Progenitor cell of endocrine pancreas (in vitro differentiated cells): ENCODE results near the gene FARS2. TPM values are rescaled to one million over a fixed set of nuclear protein-coding genes. Genes with fewer than 3 reads are reported as not detected.
A peak's percentile ranks its signal among the peaks of the same experiment; 100 is the strongest.

Source experiments
- DNase-seq: peaks from one replicate; pipeline ENCODE4 v3.0.0; 2021; ENCODE audit warnings: low spot score; ENCODE audit not compliant: unreplicated experiment
- H3K27ac Mint-ChIP-seq: 2 replicates; pipeline ENCODE4 v1.8.0; 2021; ENCODE audit warnings: mild to moderate bottlenecking, moderate library complexity, mixed read lengths
- H3K27me3 Mint-ChIP-seq: 2 replicates; pipeline ENCODE4 v1.8.0; 2021; ENCODE audit warnings: mixed read lengths
- H3K36me3 Mint-ChIP-seq: 2 replicates; pipeline ENCODE4 v1.8.0; 2022; ENCODE audit warnings: mixed read lengths; ENCODE audit not compliant: insufficient read depth
- H3K4me1 Mint-ChIP-seq: 2 replicates; pipeline ENCODE4 v1.8.0; 2021; ENCODE audit warnings: low read depth, mixed read lengths
- H3K4me3 Mint-ChIP-seq: 2 replicates; pipeline ENCODE4 v1.8.0; 2021; ENCODE audit warnings: low read depth, mild to moderate bottlenecking, moderate library complexity, mixed read lengths
- H3K9me3 Mint-ChIP-seq: 2 replicates; pipeline ENCODE4 v1.8.0; 2021; ENCODE audit warnings: low read depth, mixed read lengths
- CTCF ChIP-seq: fragments of 200-600 bp; sonication (generic); IDR thresholded peaks from one replicate; pipeline ENCODE4 v1.5.0; 2021; ENCODE audit warnings: antibody characterized with exemption, mild to moderate bottlenecking; ENCODE audit not compliant: unreplicated experiment
- total RNA-seq: library from RNA; stranded (reverse); gene quantifications from 2 replicates; pipeline ENCODE4 v1.2.1, GENCODE V29; 2021

The FARS2 gene
- total RNA-seq, 1 donor from 2014 or later: 20.8 TPM

GRCh38 chr6:5303682-5304081 lies 42.4 kb downstream of the FARS2 start:
- no peaks in the 10 kb centered on the region for H3K9me3 Mint-ChIP-seq
- no peak for DNase-seq
- no peak for TF ChIP-seq CTCF
- H3K4me3 Mint-ChIP-seq: no peak overlapping the region
- H3K4me1 Mint-ChIP-seq: peaks cover 4% of the 10 kb centered on the region
- H3K36me3 Mint-ChIP-seq: no peaks in the 10 kb centered on the region
- peak overlapping the region; percentile 29 for H3K27ac Mint-ChIP-seq
- peaks cover 44% of the 10 kb centered on the region for H3K27me3 Mint-ChIP-seq

- no peaks in the 10 kb centered on the region for H3K36me3 Mint-ChIP-seq
- no peak overlapping the region for H3K4me3 Mint-ChIP-seq
- H3K27ac Mint-ChIP-seq: no peak overlapping the region
- peaks cover 27% of the 10 kb centered on the region for H3K27me3 Mint-ChIP-seq
- TF ChIP-seq CTCF: no peak
- H3K9me3 Mint-ChIP-seq: no peaks in the 10 kb centered on the region
- H3K4me1 Mint-ChIP-seq: peaks cover 6% of the 10 kb centered on the region
- no peak for DNase-seq
Observed at GRCh38 chr6:5305968-5306626, 44.8 kb downstream of the FARS2 start.

GRCh38 chr6:5307058-5307457 lies 45.7 kb downstream of the FARS2 start:
- no peak for DNase-seq
- Mint-ChIP-seq H3K36me3 (no peaks in the 10 kb centered on the region), H3K27me3 (peaks cover 19% of the 10 kb centered on the region), H3K4me3 (no peak overlapping the region), H3K27ac (no peak overlapping the region), H3K9me3 (no peaks in the 10 kb centered on the region), H3K4me1 (peaks cover 6% of the 10 kb centered on the region)
- TF ChIP-seq CTCF: no peak

- Mint-ChIP-seq H3K27ac (no peak overlapping the region), H3K27me3 (peaks cover 9% of the 10 kb centered on the region), H3K4me3 (no peak overlapping the region), H3K4me1 (peaks cover 5% of the 10 kb centered on the region), H3K36me3 (no peaks in the 10 kb centered on the region), H3K9me3 (no peaks in the 10 kb centered on the region)
- no peak for TF ChIP-seq CTCF
- no peak for DNase-seq
Observed at GRCh38 chr6:5308066-5308465, 46.8 kb downstream of the FARS2 start.

GRCh38 chr6:5314191-5314865 lies 53.0 kb downstream of the FARS2 start:
- Mint-ChIP-seq H3K9me3 (no peaks in the 10 kb centered on the region), H3K27ac (no peak overlapping the region), H3K4me1 (peaks cover 12% of the 10 kb centered on the region), H3K27me3 (peaks cover 2% of the 10 kb centered on the region), H3K36me3 (no peaks in the 10 kb centered on the region), H3K4me3 (no peak overlapping the region)
- no peak for TF ChIP-seq CTCF
- DNase-seq: no peak
